NCI-H226 (cell line): ENCODE measurements around the gene SLC52A1.

Experiments
- DNase-seq: peaks from one replicate; pipeline ENCODE4 v3.0.0-alpha.2; 2015

SLC52A1 gene

DNA sequence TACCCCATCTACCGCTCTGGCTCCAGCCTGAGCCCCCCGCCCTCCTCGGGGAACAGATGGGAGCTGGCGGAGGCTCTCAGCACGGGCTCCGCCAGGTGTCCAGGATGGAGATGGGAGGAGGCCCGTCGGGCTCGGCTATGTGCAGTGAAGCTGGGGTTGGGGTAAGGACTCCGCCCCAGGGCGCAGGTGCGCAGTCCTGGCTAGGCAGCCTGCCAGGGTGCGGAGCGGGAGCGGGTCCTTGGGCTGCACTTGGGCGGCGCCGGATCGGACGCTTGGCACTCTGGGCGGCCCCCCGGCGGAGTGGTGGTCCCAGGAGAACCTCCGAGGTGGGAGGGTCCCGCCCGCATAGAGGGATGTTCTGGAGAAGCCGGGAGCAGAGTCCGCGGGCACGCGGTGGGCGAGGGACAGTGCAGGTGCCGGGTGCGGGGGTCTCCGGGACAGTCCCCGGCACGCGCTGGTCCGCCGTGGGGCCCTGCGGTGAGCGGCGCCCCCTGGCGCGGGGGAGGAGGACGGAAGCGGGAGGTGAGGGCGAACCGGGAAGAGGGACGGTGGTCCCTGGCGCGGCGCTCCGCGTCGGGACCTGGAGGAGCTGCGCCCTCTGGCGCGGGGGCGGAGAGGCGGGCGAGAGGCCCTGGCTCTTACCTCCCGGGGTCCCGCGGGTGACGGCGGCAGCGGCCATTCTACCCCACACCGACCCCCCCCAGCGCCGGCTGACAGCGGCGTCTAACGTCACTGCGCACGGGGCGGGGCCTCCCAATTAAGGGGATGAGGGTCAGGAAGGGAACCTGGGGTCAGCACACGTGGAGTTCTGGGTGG lies 48.1 kb downstream of the SLC52A1 start, which contains the start of gene CAMTA2:
Gene CAMTA2, minus strand, starts transcription at position 725 of the 816 bp plus-strand sequence. CDS start 1,453 bp downstream, outside the sequence.
- DNase-seq, result peak; percentile 55

DNA sequence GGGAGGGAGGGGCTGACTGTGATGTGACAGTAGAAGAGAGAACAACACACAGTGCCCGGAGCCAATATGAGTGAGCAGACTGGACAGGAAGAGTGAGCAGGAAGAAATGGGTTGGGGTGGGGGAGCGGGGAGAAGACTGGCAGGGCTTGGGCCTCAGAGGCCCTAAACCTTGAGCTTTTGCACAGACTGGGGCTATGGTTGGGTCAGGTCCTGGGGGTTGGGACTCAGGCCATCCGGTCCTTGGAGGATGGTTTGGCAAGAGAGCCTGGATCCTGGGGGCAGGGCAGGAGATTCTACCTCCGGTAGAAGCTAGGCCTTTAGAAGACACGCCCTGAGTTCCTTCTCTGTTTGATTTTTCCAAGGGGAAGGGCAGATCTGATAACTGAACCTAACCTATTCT lies 48.8 kb downstream of the SLC52A1 start:
- peak; percentile 34 for DNase-seq
